Left renal pelvis (tissue), 4 donors: ENCODE data around the gene ELP4. TPM values are rescaled to one million over a fixed set of nuclear protein-coding genes. Genes with fewer than 3 reads are reported as not detected.

Experiments used
- polyA plus RNA-seq, 4 donors: library from polyadenylated mRNA; unstranded; fragments of 120-200 nt; gene quantifications; one replicate each; pipeline ENCODE4 v1.2.1, GENCODE V29; 2013; ENCODE audit not compliant: insufficient read length in 4 of 4

The ELP4 gene
- polyA plus RNA-seq, 4 donors: 24.6 to 35.1 (median 25.8) TPM

Other genes starting within 250 kb of the ELP4 start
- 1 to 10 TPM in 3 of 4 donors, under 1 TPM in 1; 0.97 to 4.9 (median 4.5) TPM for gene DCDC1, start 140.0 kb upstream of the ELP4 start, polyA plus RNA-seq
- 10 to 100 TPM; 17.6 to 28.5 (median 26.5) TPM for gene DNAJC24, start 139.9 kb upstream of the ELP4 start, polyA plus RNA-seq
- 10 to 100 TPM; 37.0 to 60.8 (median 54.7) TPM for gene IMMP1L, start 145 bp upstream of the ELP4 start, polyA plus RNA-seq